IMR-90 (cell line): ENCODE results near the gene CLEC3A. TPM values are rescaled to one million over a fixed set of nuclear protein-coding genes. Genes with fewer than 3 reads are reported as not detected.

Source experiments
- ATAC-seq: fragments of 200-7000 bp; cut with Tn5 transposase; 2 replicates; pipeline ENCODE4 v1.9.1; 2020; ENCODE audit warnings: low read depth, mild to moderate bottlenecking, moderate library complexity
- BruUV-seq: library from RNA; stranded (reverse); fragments of 400-500 nt; replicated peaks from 2 replicates; lab custom pipeline; 2021; lab: Mats Ljungman, UMichigan
- CTCF ChIA-PET: fragments of 300-600 bp; formaldehyde crosslinking; extraction: SDS; loops from one replicate; lab custom pipeline; 2021; ENCODE audit warnings: antibody characterized with exemption; lab: Yijun Ruan, JAX
- POLR2A ChIA-PET: fragments of 300-600 bp; sonication (Branson Sonifier 250); formaldehyde crosslinking; loops from one replicate; lab custom pipeline; 2022; ENCODE audit warnings: antibody characterized with exemption; ENCODE audit not compliant: unreplicated experiment; lab: Charles Lee
- DNase-seq: peaks from one replicate; pipeline ENCODE4 v3.0.0; 2013
- H2AFZ ChIP-seq: replicated peaks from 2 replicates; pipeline ENCODE3; 2013; ENCODE audit warnings: low read length, mild to moderate bottlenecking; ENCODE audit not compliant: poor library complexity
- H2AK5ac ChIP-seq: 2 replicates; pipeline ENCODE4 v1.6.1; 2013; ENCODE audit warnings: low read depth, low read length, inconsistent platforms
- H2AK9ac ChIP-seq: replicated peaks from 2 replicates; pipeline ENCODE3; 2013; ENCODE audit warnings: mild to moderate bottlenecking, low read depth, low read length, moderate library complexity; ENCODE audit not compliant: poor library complexity
- H2BK120ac ChIP-seq: 2 replicates; pipeline ENCODE4 v1.6.1; 2013; ENCODE audit warnings: low read depth, low read length, inconsistent platforms
- H2BK15ac ChIP-seq: 3 replicates; pipeline ENCODE4 v1.6.1; 2013; ENCODE audit warnings: low read depth, low read length, inconsistent platforms
- H2BK20ac ChIP-seq: 2 replicates; pipeline ENCODE4 v1.6.1; 2013; ENCODE audit warnings: low read depth, mild to moderate bottlenecking, inconsistent platforms, low read length, moderate library complexity
- H2BK5ac ChIP-seq: 2 replicates; pipeline ENCODE4 v1.6.1; 2013; ENCODE audit warnings: mild to moderate bottlenecking, low read depth, low read length, inconsistent platforms; ENCODE audit not compliant: poor library complexity, severe bottlenecking
- H3K14ac ChIP-seq: replicated peaks from 2 replicates; pipeline ENCODE4 v1.6.1; 2013; ENCODE audit warnings: low read depth, low read length, inconsistent platforms
- H3K18ac ChIP-seq: 2 replicates; pipeline ENCODE4 v1.6.1; 2013; ENCODE audit warnings: low read depth, low read length, control low read depth
- H3K23ac ChIP-seq: 2 replicates; pipeline ENCODE4 v1.6.1; 2013; ENCODE audit warnings: low read depth, low read length, inconsistent platforms
- H3K27ac ChIP-seq: 2 replicates; pipeline ENCODE4 v1.5.1; 2013; ENCODE audit warnings: mild to moderate bottlenecking, control low read depth, low read length; ENCODE audit not compliant: insufficient read depth
- H3K27me3 ChIP-seq: 2 replicates; pipeline ENCODE4 v1.6.1; 2013; ENCODE audit warnings: low read length; ENCODE audit not compliant: control insufficient read depth, insufficient read depth
- H3K36me3 ChIP-seq: 2 replicates; pipeline ENCODE4 v1.6.1; 2013; ENCODE audit warnings: low read length, mixed read lengths; ENCODE audit not compliant: control insufficient read depth, insufficient read depth
- H3K4ac ChIP-seq: 2 replicates; pipeline ENCODE4 v1.6.1; 2013; ENCODE audit warnings: low read depth, low read length, inconsistent platforms
- H3K4me1 ChIP-seq: 2 replicates; pipeline ENCODE4 v1.6.1; 2013; ENCODE audit warnings: low read length, mixed read lengths; ENCODE audit not compliant: control insufficient read depth, insufficient read depth
- H3K4me2 ChIP-seq: 2 replicates; pipeline ENCODE4 v1.6.1; 2013; ENCODE audit warnings: low read depth, mild to moderate bottlenecking, control low read depth, low read length, moderate library complexity
- H3K4me3 ChIP-seq: 2 replicates; pipeline ENCODE4 v1.5.1; 2013; ENCODE audit warnings: low read depth, mild to moderate bottlenecking, control low read depth, low read length, moderate library complexity; ENCODE audit not compliant: insufficient read depth
- H3K56ac ChIP-seq: 2 replicates; pipeline ENCODE4 v1.6.1; 2013; ENCODE audit warnings: low read length, inconsistent platforms; ENCODE audit not compliant: insufficient read depth; ENCODE audit errors: extremely low read depth
- H3K79me1 ChIP-seq, 2 experiments: 2 replicates each; pipeline ENCODE4 v1.6.1; 2013; ENCODE audit warnings: low read length in 2 of 2, inconsistent platforms in 1 of 2, low read depth in 1 of 2
- H3K9ac ChIP-seq: 2 replicates; pipeline ENCODE4 v1.6.1; 2013; ENCODE audit warnings: low read depth, low read length, control low read depth
- H3K9me1 ChIP-seq: 2 replicates; pipeline ENCODE4 v1.6.1; 2013; ENCODE audit warnings: low read length, inconsistent platforms; ENCODE audit not compliant: insufficient read depth
- H3K9me3 ChIP-seq: 2 replicates; pipeline ENCODE4 v1.6.1; 2013; ENCODE audit warnings: low read length; ENCODE audit not compliant: control insufficient read depth, insufficient read depth
- H4K20me1 ChIP-seq: 2 replicates; pipeline ENCODE4 v1.6.1; 2013; ENCODE audit warnings: low read length, inconsistent platforms; ENCODE audit not compliant: insufficient read depth
- H4K5ac ChIP-seq: 2 replicates; pipeline ENCODE4 v1.6.1; 2013; ENCODE audit warnings: mild to moderate bottlenecking, low read depth, low read length, control low read depth
- H4K8ac ChIP-seq, 2 experiments: 2 replicates each; pipeline ENCODE4 v1.6.1; 2013; ENCODE audit warnings: low read depth in 2 of 2, low read length in 2 of 2, control low read depth in 1 of 2, inconsistent platforms in 1 of 2
- H4K91ac ChIP-seq: 2 replicates; pipeline ENCODE4 v1.6.1; 2013; ENCODE audit warnings: low read depth, low read length, inconsistent platforms; ENCODE audit not compliant: insufficient read depth
- CEBPB ChIP-seq: IDR thresholded peaks from 2 replicates; pipeline ENCODE4 v1.6.1; 2012; ENCODE audit warnings: low read depth, low read length, improper control_type of control experiment
- CHD1 ChIP-seq: IDR thresholded peaks from 2 replicates; pipeline ENCODE4 v1.6.1; 2012; ENCODE audit warnings: low read depth, low read length, improper control_type of control experiment
- ELK1 ChIP-seq: fragments of 150-350 bp; IDR thresholded peaks from 2 replicates; pipeline ENCODE4 v1.6.1; 2016; ENCODE audit warnings: low read depth, mild to moderate bottlenecking, low read length, moderate library complexity, borderline replicate concordance
- MAFK ChIP-seq: IDR thresholded peaks from 2 replicates; pipeline ENCODE4 v1.6.1; 2012; ENCODE audit warnings: low read depth, low read length, improper control_type of control experiment
- MAZ ChIP-seq: IDR thresholded peaks from 2 replicates; pipeline ENCODE4 v1.6.1; 2012; ENCODE audit warnings: low read depth, mild to moderate bottlenecking, low read length, improper control_type of control experiment, moderate library complexity, borderline replicate concordance
- MXI1 ChIP-seq: IDR thresholded peaks from 2 replicates; pipeline ENCODE4 v1.6.1; 2012; ENCODE audit warnings: low read depth, mild to moderate bottlenecking, low read length, moderate library complexity, borderline replicate concordance
- POLR2A ChIP-seq: IDR thresholded peaks from 2 replicates; pipeline ENCODE4 v1.6.1; 2012; ENCODE audit warnings: mild to moderate bottlenecking, low read depth, low read length
- RAD21 ChIP-seq: IDR thresholded peaks from 2 replicates; pipeline ENCODE4 v1.6.1; 2012; ENCODE audit warnings: low read length, improper control_type of control experiment
- RCOR1 ChIP-seq: IDR thresholded peaks from 2 replicates; pipeline ENCODE4 v1.6.1; 2012; ENCODE audit warnings: mild to moderate bottlenecking, low read length, improper control_type of control experiment; ENCODE audit not compliant: insufficient replicate concordance
- RFX5 ChIP-seq: IDR thresholded peaks from 2 replicates; pipeline ENCODE4 v1.8.0; 2012; ENCODE audit warnings: low read depth, mild to moderate bottlenecking, low read length, moderate library complexity
- SMC3 ChIP-seq: fragments of 150-350 bp; IDR thresholded peaks from 2 replicates; pipeline ENCODE4 v1.6.1; 2016; ENCODE audit warnings: low read depth, mild to moderate bottlenecking, antibody characterized with exemption, low read length, moderate library complexity
- WGBS, 2 experiments: methylation state at CpG; one replicate each; pipeline versions ENCODE4 v1.1.5 to v1.1.7; 2013; ENCODE audit warnings: missing lambda C conversion rate in 2 of 2; ENCODE audit not compliant: insufficient read length in 1 of 2; ENCODE audit errors: extremely low coverage in 2 of 2; 5-methylcytosine and 5-hydroxymethylcytosine counted together
- dilution Hi-C: fragments of 300-500 bp; cut with HindIII; formaldehyde crosslinking; loops from one replicate; pipeline ENCODE4 v1.14.3; 2018; ENCODE audit warnings: low sequenced_read_pairs; ENCODE audit not compliant: unreplicated experiment
- in situ Hi-C: fragments of 300-500 bp; cut with MboI; formaldehyde crosslinking; loops from 3 replicates; pipeline ENCODE4 v1.14.3; 2019; ENCODE audit warnings: low sequenced_read_pairs, inconsistent platforms, mixed read lengths
- intact Hi-C: fragments of 100-400 bp; cut with micrococcal nuclease; formaldehyde crosslinking; loops from 2 replicates; pipeline ENCODE4 v1.10.0; 2022
- polyA plus RNA-seq, 3 experiments: library from polyadenylated mRNA; depleted of rRNA; stranded (reverse); fragments of >200 nt; gene quantifications; 2 replicates each; pipeline ENCODE4 v1.2.3, GENCODE V29; 2012; ENCODE audit warnings: low replicate concordance in 1 of 3
- total RNA-seq: library from RNA; depleted of rRNA; stranded (reverse); fragments of >200 nt; gene quantifications from 2 replicates; pipeline ENCODE4 v1.2.3, GENCODE V29; 2012

Gene CLEC3A
- total and polyA plus RNA-seq, 2 of the 4 experiments (the other 2 are of a cell fraction) = not detected

GRCh38 chr16:77975942-77976341 is 46.4 kb upstream of the CLEC3A start:
- Histone ChIP-seq H3K79me1 (no peaks in the 10 kb centered on the region), H3K18ac (no peak overlapping the region), H2BK5ac (no peak overlapping the region), H3K9ac (no peak overlapping the region), H3K36me3 (peaks cover 2% of the 10 kb centered on the region; the same call in 1 of the 2 replicates), H3K56ac (no peak overlapping the region), H4K8ac (no peak overlapping the region), H3K27ac (no peak overlapping the region), H2BK15ac (no peak overlapping the region), H4K20me1 (no peaks in the 10 kb centered on the region), H3K4me2 (no peak overlapping the region), H2BK120ac (no peak overlapping the region), H4K91ac (no peak overlapping the region), H2AK9ac (no peak overlapping the region), H2AK5ac (no peak overlapping the region), H4K5ac (no peak overlapping the region), H3K4ac (no peak overlapping the region), H3K4me1 (no peaks in the 10 kb centered on the region), H3K9me3 (no peaks in the 10 kb centered on the region), H3K9me1 (no peaks in the 10 kb centered on the region), H3K4me3 (no peak overlapping the region), H3K14ac (no peak overlapping the region), H2AFZ (no peak overlapping the region), H2BK20ac (no peak overlapping the region), H3K27me3 (no peaks in the 10 kb centered on the region), H3K23ac (no peak overlapping the region)
- ChIA-PET POLR2A (no interaction called here), CTCF (interaction anchor here (0.8 kb wide), 1 partner anchor 17 kb away, joined by 3 read pairs; no protein-coding TSS in a partner anchor)
- TF ChIP-seq RAD21 = no peak
- TF ChIP-seq MAZ = no peak
- no peak for TF ChIP-seq CHD1
- TF ChIP-seq CEBPB = no peak
- TF ChIP-seq MXI1 = no peak
- no peak for TF ChIP-seq ELK1
- no peak for TF ChIP-seq SMC3
- no peak for TF ChIP-seq RFX5
- no peak for TF ChIP-seq MAFK
- TF ChIP-seq RCOR1 = no peak
- TF ChIP-seq POLR2A = no peak
- no peak for ATAC-seq
- no CpG with 5 or more reads among the region's 3 CpGs for WGBS, 2 experiments
- dilution Hi-C loops = no loop called here
- no TSS peak for BruUV-seq
- DNase-seq = no peak
- in situ Hi-C loops = no loop called here
- intact Hi-C loops = loop anchor here (10.0 kb wide), 1 partner anchor 741 kb away; no protein-coding TSS in a partner anchor
